ENCODE results near the gene PIM1. TPM values are rescaled to one million over a fixed set of nuclear protein-coding genes. Genes with fewer than 3 reads are reported as not detected.

Gene PIM1
- polyA plus RNA-seq, 1 of the 3 experiments (the other 2 are of a cell fraction): 33.9 TPM

DNA sequence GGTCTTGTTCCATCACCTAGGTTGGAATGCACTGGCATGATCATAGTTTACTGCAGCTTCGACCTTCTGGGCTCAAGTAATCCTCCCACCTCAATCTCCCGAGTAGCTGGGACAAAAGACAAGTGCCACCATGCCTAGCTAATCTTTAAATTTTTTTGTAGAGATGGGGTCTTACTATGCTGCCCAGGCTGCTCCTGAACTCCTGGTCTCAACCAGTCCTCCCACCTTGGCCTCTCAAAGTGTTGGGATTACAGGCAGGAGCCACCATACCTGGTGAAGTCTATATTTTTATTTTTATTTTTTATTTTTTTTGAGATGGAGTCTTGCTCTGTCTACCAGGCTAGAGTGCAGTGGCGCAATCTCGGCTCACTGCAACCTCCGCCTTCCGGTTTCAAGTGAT is 11.4 kb upstream of the PIM1 start:
- Histone ChIP-seq H3K9ac (no peak overlapping the region), H3F3A (replicated peaks; ENCODE audit: insufficient read depth) (peaks cover 15% of the 10 kb centered on the region), H3K4me1 (ENCODE audit: control insufficient read depth in 1 of 2, insufficient read depth in 2 of 2, low read depth in 1 of 2, low read length in 1 of 2) (peaks cover 3 to 12% of the 10 kb centered on the region in 2 experiments; a peak in 3 of 4 replicates), H4K20me1 (ENCODE audit: insufficient read depth) (no peaks in the 10 kb centered on the region), H3K4me2 (no peak overlapping the region), H3K27ac (ENCODE audit: low read depth in 2 of 2, low read length in 1 of 2) (no peak overlapping the region), H2AFZ (ENCODE audit: low read depth) (no peak overlapping the region), H3K79me2 (ENCODE audit: insufficient read depth) (no peaks in the 10 kb centered on the region), H3K36me3 (replicated peaks in 1 of 2; ENCODE audit: control insufficient read depth in 1 of 2, insufficient read depth in 2 of 2, low read length in 1 of 2) (no peaks in the 10 kb centered on the region), H3K9me3 (no peaks in the 10 kb centered on the region), H3K27me3 (ENCODE audit: insufficient read depth) (no peaks in the 10 kb centered on the region), H3K4me3 (ENCODE audit: low read depth in 2 of 2, low read length in 1 of 2) (no peak overlapping the region), H3K9me2 (no peaks in the 10 kb centered on the region)
- ChIA-PET CTCF (interaction anchor here (1.4 to 4.5 kb wide), 2 partner anchors 11 to 107 kb away, joined by 5 to 20 read pairs; no protein-coding TSS in a partner anchor), POLR2A (no interaction called here)
- no peak for DNase-seq
- no peak for TF ChIP-seq FOXM1 (IDR thresholded peaks at IDR 0.05; ENCODE audit: low read depth)
- no peak for TF ChIP-seq USF1 (IDR thresholded peaks at IDR 0.05; ENCODE audit: borderline replicate concordance, low read depth)
- TF ChIP-seq EP300 (IDR thresholded peaks at IDR 0.05; ENCODE audit: borderline replicate concordance in 1 of 2, low read depth in 1 of 2, low read length in 1 of 2): no peak
- TF ChIP-seq CHD2 (IDR thresholded peaks at IDR 0.05; ENCODE audit: low read length, partially characterized antibody): no peak
- no peak for TF ChIP-seq FOXJ3 (CRISPR knock-in tag; IDR thresholded peaks at IDR 0.05)
- no peak for TF ChIP-seq RFX5 (IDR thresholded peaks at IDR 0.05; ENCODE audit: low read length)
- no peak for TF ChIP-seq GATA2 (CRISPR knock-in tag; IDR thresholded peaks at IDR 0.05)
- TF ChIP-seq, protein P1, sequence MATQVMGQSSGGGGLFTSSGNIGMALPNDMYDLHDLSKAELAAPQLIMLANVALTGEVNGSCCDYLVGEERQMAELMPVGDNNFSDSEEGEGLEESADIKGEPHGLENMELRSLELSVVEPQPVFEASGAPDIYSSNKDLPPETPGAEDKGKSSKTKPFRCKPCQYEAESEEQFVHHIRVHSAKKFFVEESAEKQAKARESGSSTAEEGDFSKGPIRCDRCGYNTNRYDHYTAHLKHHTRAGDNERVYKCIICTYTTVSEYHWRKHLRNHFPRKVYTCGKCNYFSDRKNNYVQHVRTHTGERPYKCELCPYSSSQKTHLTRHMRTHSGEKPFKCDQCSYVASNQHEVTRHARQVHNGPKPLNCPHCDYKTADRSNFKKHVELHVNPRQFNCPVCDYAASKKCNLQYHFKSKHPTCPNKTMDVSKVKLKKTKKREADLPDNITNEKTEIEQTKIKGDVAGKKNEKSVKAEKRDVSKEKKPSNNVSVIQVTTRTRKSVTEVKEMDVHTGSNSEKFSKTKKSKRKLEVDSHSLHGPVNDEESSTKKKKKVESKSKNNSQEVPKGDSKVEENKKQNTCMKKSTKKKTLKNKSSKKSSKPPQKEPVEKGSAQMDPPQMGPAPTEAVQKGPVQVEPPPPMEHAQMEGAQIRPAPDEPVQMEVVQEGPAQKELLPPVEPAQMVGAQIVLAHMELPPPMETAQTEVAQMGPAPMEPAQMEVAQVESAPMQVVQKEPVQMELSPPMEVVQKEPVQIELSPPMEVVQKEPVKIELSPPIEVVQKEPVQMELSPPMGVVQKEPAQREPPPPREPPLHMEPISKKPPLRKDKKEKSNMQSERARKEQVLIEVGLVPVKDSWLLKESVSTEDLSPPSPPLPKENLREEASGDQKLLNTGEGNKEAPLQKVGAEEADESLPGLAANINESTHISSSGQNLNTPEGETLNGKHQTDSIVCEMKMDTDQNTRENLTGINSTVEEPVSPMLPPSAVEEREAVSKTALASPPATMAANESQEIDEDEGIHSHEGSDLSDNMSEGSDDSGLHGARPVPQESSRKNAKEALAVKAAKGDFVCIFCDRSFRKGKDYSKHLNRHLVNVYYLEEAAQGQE (IDR thresholded peaks at IDR 0.05; ENCODE audit: low read depth, low read length): no peak
- TF ChIP-seq JUND (IDR thresholded peaks at IDR 0.05): no peak
- TF ChIP-seq EZH2phosphoT487 (IDR thresholded peaks at IDR 0.05; ENCODE audit: borderline replicate concordance, low read depth): no peak
- no peak for TF ChIP-seq NRF1 (IDR thresholded peaks at IDR 0.05; ENCODE audit: low read depth, low read length)
- no peak for TF ChIP-seq SIN3A (IDR thresholded peaks at IDR 0.05; ENCODE audit: borderline replicate concordance, low read depth, low read length)
- no peak for TF ChIP-seq RXRA (IDR thresholded peaks at IDR 0.05; ENCODE audit: borderline replicate concordance, low read depth)
- no peak for TF ChIP-seq ZBTB33 (IDR thresholded peaks at IDR 0.05; ENCODE audit: borderline replicate concordance, low read depth)
- TF ChIP-seq YY1 (IDR thresholded peaks at IDR 0.05; ENCODE audit: low read depth): no peak
- TF ChIP-seq MXI1 (IDR thresholded peaks at IDR 0.05; ENCODE audit: low read depth, low read length): no peak
- no peak for TF ChIP-seq TAF1 (IDR thresholded peaks at IDR 0.05; ENCODE audit: borderline replicate concordance, low read depth, low read length)
- no peak for TF ChIP-seq FOSL2 (IDR thresholded peaks at IDR 0.05; ENCODE audit: borderline replicate concordance, low read depth)
- WGBS (ENCODE audit: low lambda C conversion rate): 93% methylated on average over 6 of the region's 6 CpGs
